NCI-H1048 (cell line): ENCODE results near the gene LRRTM3.

Experiments
- DNase-seq: peaks from one replicate; lab custom pipeline; 2025; lab: John Stamatoyannopoulos, UW

LRRTM3 gene

GRCh38 chr10:66934711-66935110 lies 8.9 kb downstream of the LRRTM3 start:
- no peak for DNase-seq

GRCh38 chr10:66940965-66941364 lies 15.1 kb downstream of the LRRTM3 start:
- no peak for DNase-seq

- DNase-seq = no peak
Observed at GRCh38 chr10:66941491-66941890, 15.7 kb downstream of the LRRTM3 start.

GRCh38 chr10:66942407-66942806 lies 16.6 kb downstream of the LRRTM3 start:
- no peak for DNase-seq

GRCh38 chr10:66943590-66943989 lies 17.8 kb downstream of the LRRTM3 start:
- DNase-seq = no peak

GRCh38 chr10:66951896-66952295 lies 26.1 kb downstream of the LRRTM3 start:
- DNase-seq = no peak

GRCh38 chr10:66958466-66958865 lies 32.6 kb downstream of the LRRTM3 start:
- DNase-seq = no peak

- DNase-seq = no peak
Observed at GRCh38 chr10:66964946-66965345, 39.1 kb downstream of the LRRTM3 start.

GRCh38 chr10:66980246-66980815 lies 54.5 kb downstream of the LRRTM3 start:
- no peak for DNase-seq

- DNase-seq = no peak
Observed at GRCh38 chr10:66981361-66982052, 55.7 kb downstream of the LRRTM3 start.

- no peak for DNase-seq
Observed at GRCh38 chr10:66982053-66982420, 56.2 kb downstream of the LRRTM3 start.

- DNase-seq = no peak
Observed at GRCh38 chr10:66982792-66983474, 57.1 kb downstream of the LRRTM3 start.

- DNase-seq = no peak
Observed at GRCh38 chr10:66983475-66983818, 57.6 kb downstream of the LRRTM3 start.

- DNase-seq = no peak
Observed at GRCh38 chr10:66990143-66990830, 64.5 kb downstream of the LRRTM3 start.

- DNase-seq = no peak
Observed at GRCh38 chr10:66996996-66997395, 71.2 kb downstream of the LRRTM3 start.

- no peak for DNase-seq
Observed at GRCh38 chr10:66999762-67000545, 74.1 kb downstream of the LRRTM3 start.

- DNase-seq = no peak
Observed at GRCh38 chr10:67004690-67005089, 78.9 kb downstream of the LRRTM3 start.

GRCh38 chr10:67005981-67006380 lies 80.1 kb downstream of the LRRTM3 start:
- DNase-seq = no peak

GRCh38 chr10:67011480-67011879 lies 85.6 kb downstream of the LRRTM3 start:
- DNase-seq = no peak

GRCh38 chr10:67011981-67012380 lies 86.1 kb downstream of the LRRTM3 start:
- no peak for DNase-seq

- no peak for DNase-seq
Observed at GRCh38 chr10:67015225-67015624, 89.4 kb downstream of the LRRTM3 start.

GRCh38 chr10:67017218-67017617 lies 91.4 kb downstream of the LRRTM3 start:
- DNase-seq = no peak
